Psoas muscle (tissue), 8 donors: Measurements from ENCODE around the gene SCAPER. TPM values are rescaled to one million over a fixed set of nuclear protein-coding genes. Genes with fewer than 3 reads are reported as not detected.

Source experiments
- ATAC-seq, 4 donors: fragments of 200-7000 bp; cut with Tn5 transposase; one replicate each; pipeline ENCODE4 v1.9.1; 2020; ENCODE audit warnings: moderate library complexity in 3 of 4, mild to moderate bottlenecking in 2 of 4
- DNase-seq, 2 donors: peaks; one replicate each; pipeline ENCODE4 v3.0.0-alpha.2; 2020
- H3K27ac ChIP-seq: fragments of 200-600 bp; one replicate; pipeline ENCODE4 v1.8.0; 2022
- H3K27me3 ChIP-seq, 3 donors: fragments of 200-600 bp in 1 of 3; one replicate each; pipeline versions ENCODE4 v1.6.1 to v1.8.0; 2013 to 2022; ENCODE audit warnings: low read length in 2 of 3, mild to moderate bottlenecking in 2 of 3, moderate library complexity in 1 of 3; ENCODE audit not compliant: insufficient read depth in 3 of 3
- H3K36me3 ChIP-seq, 2 donors: fragments of 200-600 bp in 1 of 2; one replicate each; pipeline versions ENCODE4 v1.6.1 to v1.8.0; 2013 to 2022; ENCODE audit warnings: low read depth in 1 of 2, mild to moderate bottlenecking in 1 of 2, moderate library complexity in 1 of 2; ENCODE audit not compliant: insufficient read depth in 1 of 2
- H3K4me1 ChIP-seq: fragments of 200-600 bp; one replicate; pipeline ENCODE4 v1.8.0; 2022
- H3K4me3 ChIP-seq: fragments of 200-600 bp; one replicate; pipeline ENCODE4 v1.8.0; 2022; ENCODE audit warnings: mild to moderate bottlenecking
- H3K9me3 ChIP-seq: fragments of 200-600 bp; one replicate; pipeline ENCODE4 v1.8.0; 2022
- WGBS, 3 donors: extraction: QIAGEN DNeasy Blood & Tissue Kit; methylation state at CpG; one replicate each; pipeline versions ENCODE4 v1.1.6 to v1.1.7; 2013; 5-methylcytosine and 5-hydroxymethylcytosine counted together
- intact Hi-C, 2 donors: fragments of 100-400 bp; cut with DNase I; formaldehyde crosslinking; loops; one replicate each; pipeline versions ENCODE4 v1.11.0 to v1.14.2; 2022
- polyA plus RNA-seq, 3 donors: library from polyadenylated mRNA; stranded (reverse); fragments of 200-250 nt; gene quantifications; one replicate each; pipeline ENCODE4 v1.2.3, GENCODE V29; 2013
- total RNA-seq, 4 donors: library from RNA; stranded (reverse); fragmentation: NEBNext Ultra II Directional in 2 of 4; extraction: Animal tissue kit (Norgen Biotek cat#: 25700) in 2 of 4; gene quantifications; one replicate each; pipeline versions ENCODE4 v1.2.1 to v1.2.4, GENCODE V29; 2021 to 2023
- TF ChIP-seq, protein P1 (sequence below): fragments of 200-600 bp; IDR thresholded peaks from one replicate; pipeline ENCODE4 v1.8.0; 2022; ENCODE audit warnings: antibody characterized with exemption
- donor health status: healthy with polysubstance abuse.
- donor health status: DM: no; HTN: no; CAD: no; lungs with moderate emphysema.
- donor health status: Bipolar disorder and iron deficiency.
- donor health status: healthy.
- donor health status: DM: yes; HTN: yes; CAD: no.
- donor health status: DM: no; HTN: no; CAD: no.
- donor health status: DM: no; HTN: no; CAD: no.
- donor health status: DM: yes; HTN: yes; CAD: no.

SCAPER gene
- total and polyA plus RNA-seq, 7 donors = 4.1 to 28.7 (median 20.0) TPM

DNA sequence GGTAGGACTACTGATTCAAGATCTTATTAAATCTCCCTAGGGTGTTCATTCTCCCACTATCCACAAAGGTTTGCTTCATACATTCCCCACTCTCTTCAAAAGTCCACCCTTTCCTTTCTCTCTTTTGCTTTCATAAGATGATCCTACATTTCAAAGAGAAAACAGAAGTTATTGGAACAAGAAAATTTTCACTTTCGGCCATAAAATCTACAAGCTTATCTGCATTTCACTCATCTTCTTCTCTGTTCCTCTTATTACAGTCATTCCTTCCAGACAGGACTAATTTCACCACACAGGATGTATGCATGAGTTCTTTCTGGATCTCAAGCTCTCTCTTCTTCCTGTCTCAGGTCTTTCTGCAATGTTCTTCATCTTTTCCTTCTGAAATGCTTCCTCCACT lies 329.9 kb downstream of the SCAPER start:
- Histone ChIP-seq H3K4me3 (no peak overlapping the region), H3K9me3 (no peaks in the 10 kb centered on the region), H3K27ac (no peak overlapping the region), H3K4me1 (peaks cover 9% of the 10 kb centered on the region), H3K27me3 (no peaks in the 10 kb centered on the region), H3K36me3 (no peaks in the 10 kb centered on the region)
- TF ChIP-seq, protein P1, sequence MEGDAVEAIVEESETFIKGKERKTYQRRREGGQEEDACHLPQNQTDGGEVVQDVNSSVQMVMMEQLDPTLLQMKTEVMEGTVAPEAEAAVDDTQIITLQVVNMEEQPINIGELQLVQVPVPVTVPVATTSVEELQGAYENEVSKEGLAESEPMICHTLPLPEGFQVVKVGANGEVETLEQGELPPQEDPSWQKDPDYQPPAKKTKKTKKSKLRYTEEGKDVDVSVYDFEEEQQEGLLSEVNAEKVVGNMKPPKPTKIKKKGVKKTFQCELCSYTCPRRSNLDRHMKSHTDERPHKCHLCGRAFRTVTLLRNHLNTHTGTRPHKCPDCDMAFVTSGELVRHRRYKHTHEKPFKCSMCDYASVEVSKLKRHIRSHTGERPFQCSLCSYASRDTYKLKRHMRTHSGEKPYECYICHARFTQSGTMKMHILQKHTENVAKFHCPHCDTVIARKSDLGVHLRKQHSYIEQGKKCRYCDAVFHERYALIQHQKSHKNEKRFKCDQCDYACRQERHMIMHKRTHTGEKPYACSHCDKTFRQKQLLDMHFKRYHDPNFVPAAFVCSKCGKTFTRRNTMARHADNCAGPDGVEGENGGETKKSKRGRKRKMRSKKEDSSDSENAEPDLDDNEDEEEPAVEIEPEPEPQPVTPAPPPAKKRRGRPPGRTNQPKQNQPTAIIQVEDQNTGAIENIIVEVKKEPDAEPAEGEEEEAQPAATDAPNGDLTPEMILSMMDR = no peak
- intact Hi-C loops = no loop called here
- DNase-seq (no peak), ATAC-seq (no peak)
- 90 to 91% (median 91%) methylated on average over 1 of the region's 1 CpG for WGBS, 3 donors

DNA sequence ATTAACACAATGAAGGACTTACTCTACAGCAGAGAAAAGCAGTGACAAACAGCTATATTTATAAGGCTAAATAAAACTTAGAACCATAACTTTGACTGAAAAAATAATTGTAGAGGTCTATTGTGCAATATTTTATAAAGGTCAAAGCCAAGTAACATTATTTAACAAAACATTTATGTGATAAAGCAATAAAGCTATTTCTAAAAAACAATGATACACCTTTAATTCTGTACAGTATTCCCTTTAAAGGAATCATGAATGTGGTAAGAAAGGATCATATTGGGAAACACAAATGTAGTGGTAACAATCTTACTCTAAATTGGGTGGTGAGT lies 332.2 kb downstream of the SCAPER start:
- Histone ChIP-seq H3K4me1 (peaks cover 9% of the 10 kb centered on the region), H3K36me3 (no peaks in the 10 kb centered on the region), H3K9me3 (no peaks in the 10 kb centered on the region), H3K27me3 (no peaks in the 10 kb centered on the region), H3K4me3 (no peak overlapping the region), H3K27ac (no peak overlapping the region)
- TF ChIP-seq, protein P1 = no peak
- intact Hi-C loops = no loop called here
- no peak for ATAC-seq
- DNase-seq = no peak

DNA sequence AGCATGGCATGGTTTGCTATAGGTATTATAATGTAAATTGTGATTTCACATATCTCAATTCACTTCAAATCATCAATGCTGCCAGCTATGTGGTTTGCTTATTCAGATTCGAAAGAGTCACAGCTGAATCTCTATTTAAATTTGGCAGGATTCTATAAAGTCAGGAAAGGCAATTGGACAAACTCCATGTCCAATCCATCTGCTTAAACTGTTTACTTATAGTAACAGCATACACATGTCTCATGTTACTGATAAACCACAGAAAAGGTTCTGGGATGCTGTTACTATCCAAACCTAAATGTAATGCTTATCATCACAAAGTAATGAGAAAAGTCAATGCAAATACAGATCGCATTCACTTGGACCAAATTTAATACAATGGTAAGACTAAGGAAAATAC lies 338.9 kb downstream of the SCAPER start:
- Histone ChIP-seq H3K9me3 (peaks cover 8% of the 10 kb centered on the region), H3K27me3 (no peaks in the 10 kb centered on the region), H3K4me1 (no peaks in the 10 kb centered on the region), H3K27ac (no peak overlapping the region), H3K4me3 (no peak overlapping the region), H3K36me3 (no peaks in the 10 kb centered on the region)
- DNase-seq (no peak), ATAC-seq (no peak)
- TF ChIP-seq, protein P1 = no peak
- WGBS, 3 donors = 66 to 78% (median 70%) methylated on average over 2 of the region's 2 CpGs
- intact Hi-C loops = no loop called here

DNA sequence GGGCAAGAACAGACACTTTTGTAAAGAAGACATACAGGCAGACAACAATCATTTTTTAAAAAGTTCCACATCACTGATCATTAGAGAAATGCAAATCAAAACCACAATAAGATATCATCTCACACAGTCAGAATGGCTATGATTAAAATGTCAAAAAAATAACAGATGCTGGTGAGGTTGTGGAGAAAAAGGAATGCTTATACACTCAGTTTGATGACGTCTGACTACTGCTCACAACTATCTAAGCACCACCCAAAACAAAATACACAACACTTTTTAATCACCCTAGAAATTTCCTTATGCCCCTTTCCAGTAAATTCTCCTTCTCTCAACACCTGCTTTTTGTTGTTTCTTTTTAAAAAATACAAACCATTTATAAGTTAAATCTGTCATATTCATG lies 339.8 kb downstream of the SCAPER start:
- WGBS, 3 donors = 63 to 72% (median 69%) methylated on average over 1 of the region's 1 CpG
- no peaks in the 10 kb centered on the region for H3K4me1 ChIP-seq
- peaks cover 8% of the 10 kb centered on the region for H3K9me3 ChIP-seq
- no peak overlapping the region for H3K4me3 ChIP-seq
- no peak for ATAC-seq
- H3K27me3 ChIP-seq = no peaks in the 10 kb centered on the region
- H3K27ac ChIP-seq = no peak overlapping the region
- TF ChIP-seq, protein P1 = no peak
- H3K36me3 ChIP-seq = no peaks in the 10 kb centered on the region
- DNase-seq = no peak
- intact Hi-C loops = no loop called here

DNA sequence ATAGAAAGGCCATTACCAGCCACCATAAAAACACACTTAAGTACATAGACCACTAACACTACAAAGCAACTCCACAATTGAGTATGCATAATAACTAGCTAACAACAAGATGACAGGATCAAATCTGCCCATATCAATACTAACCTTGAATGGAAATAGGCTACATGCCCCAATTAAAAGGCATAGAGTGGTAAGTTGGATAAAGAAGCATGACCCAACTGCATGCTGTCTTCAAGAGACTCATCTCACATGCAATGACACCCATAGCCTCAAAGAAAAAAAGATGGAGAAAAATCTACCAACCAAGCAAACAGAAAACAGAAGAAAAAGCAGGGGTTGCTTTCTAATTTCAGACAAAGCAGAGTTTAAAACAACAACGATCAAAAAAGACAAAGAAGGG lies 349.9 kb downstream of the SCAPER start:
- no peak overlapping the region for H3K4me3 ChIP-seq
- no peaks in the 10 kb centered on the region for H3K9me3 ChIP-seq
- TF ChIP-seq, protein P1 = no peak
- intact Hi-C loops = no loop called here
- no peaks in the 10 kb centered on the region for H3K4me1 ChIP-seq
- no peak for DNase-seq
- ATAC-seq = no peak
- H3K36me3 ChIP-seq = no peaks in the 10 kb centered on the region
- no peaks in the 10 kb centered on the region for H3K27me3 ChIP-seq
- 93 to 97% (median 97%) methylated on average over 1 of the region's 1 CpG for WGBS, 3 donors
- H3K27ac ChIP-seq = no peak overlapping the region
